HG03469 (cell line): ENCODE measurements around the gene TEAD3.

Source experiments
- ATAC-seq: cut with Tn5 transposase; IDR thresholded peaks from one replicate; pipeline ENCODE4 v1.9.1; 2021; ENCODE audit warnings: mild to moderate bottlenecking, moderate library complexity, moderate number of reproducible peaks; ENCODE audit not compliant: unreplicated experiment

The TEAD3 gene

GRCh38 chr6:35477028-35477427 lies 19.9 kb downstream of the TEAD3 start:
- no peak for ATAC-seq

DNA sequence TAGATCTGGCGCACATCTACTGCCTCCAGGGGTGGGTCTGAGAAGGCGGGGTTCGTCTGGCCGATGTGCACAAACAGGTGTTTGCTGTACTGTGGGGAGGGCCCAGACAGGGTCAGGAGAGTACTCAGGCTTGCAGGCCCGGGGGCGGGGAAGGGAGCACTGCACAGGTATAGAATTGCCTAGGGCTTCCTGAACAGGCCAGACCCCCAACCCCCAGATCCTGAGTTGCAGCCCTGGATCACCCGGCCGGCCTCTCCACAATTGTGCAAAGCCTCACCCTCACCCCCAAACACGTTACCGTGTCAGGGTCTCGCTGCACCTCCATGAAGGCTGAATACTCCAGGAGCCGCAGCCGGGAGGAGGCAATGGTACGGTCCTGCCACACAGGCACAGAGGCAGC lies 20.9 kb downstream of the TEAD3 start:
- no peak for ATAC-seq

DNA sequence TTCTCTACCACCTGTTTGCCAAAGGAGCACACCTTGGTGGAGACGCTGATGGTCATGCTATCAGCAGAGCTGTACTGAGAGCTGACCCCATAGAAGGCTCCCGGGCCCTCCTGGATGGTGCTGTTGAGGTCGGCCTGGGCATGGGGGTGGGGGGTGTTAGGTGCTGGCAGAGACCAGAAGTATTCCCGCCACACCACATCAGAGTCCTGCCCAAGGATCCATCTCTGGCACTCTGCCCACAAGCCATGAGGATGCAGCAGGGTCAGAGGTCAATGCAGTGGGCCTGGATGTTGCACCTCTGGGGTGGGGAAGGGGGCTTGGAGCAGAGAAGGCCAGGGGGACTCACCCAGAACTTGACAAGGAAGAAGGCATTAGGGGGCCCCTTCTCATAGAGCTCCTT lies 21.3 kb downstream of the TEAD3 start:
- ATAC-seq, result no peak

- no peak for ATAC-seq
These were observed 21.8 kb downstream of the TEAD3 start for GRCh38 chr6:35474942-35475570.

GRCh38 chr6:35474131-35474941 lies 22.5 kb downstream of the TEAD3 start:
- no peak for ATAC-seq

GRCh38 chr6:35473850-35474130 lies 23.1 kb downstream of the TEAD3 start:
- no peak for ATAC-seq

- no peak for ATAC-seq
These were observed 23.6 kb downstream of the TEAD3 start for GRCh38 chr6:35473075-35473849.

GRCh38 chr6:35471836-35472345 lies 25.0 kb downstream of the TEAD3 start:
- ATAC-seq, result no peak

DNA sequence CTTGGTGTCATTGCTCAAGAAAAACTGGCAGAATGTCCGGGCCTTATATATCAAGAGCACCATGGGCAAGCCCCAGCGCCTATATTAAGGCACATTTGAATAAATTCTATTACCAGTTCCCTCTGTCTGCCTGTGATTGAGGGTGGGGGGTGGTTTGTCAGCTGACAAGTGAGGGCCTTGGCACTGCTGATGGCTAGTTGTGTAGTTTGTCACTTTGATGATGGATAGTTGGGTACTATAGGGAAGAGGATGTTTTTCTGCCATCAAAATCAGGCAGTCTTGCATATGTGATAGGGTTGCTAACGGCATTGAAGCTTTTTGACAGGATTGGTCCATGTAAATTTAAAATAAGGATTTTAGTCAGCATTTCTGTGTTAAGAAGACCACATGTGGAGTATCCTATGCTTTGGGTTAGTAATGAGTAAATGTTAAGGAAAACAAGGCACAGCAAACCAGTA lies 26.2 kb downstream of the TEAD3 start:
- no peak for ATAC-seq

- no peak for ATAC-seq
These were observed 26.9 kb downstream of the TEAD3 start for GRCh38 chr6:35469751-35470662.

GRCh38 chr6:35468980-35469750 lies 27.7 kb downstream of the TEAD3 start:
- no peak for ATAC-seq

DNA sequence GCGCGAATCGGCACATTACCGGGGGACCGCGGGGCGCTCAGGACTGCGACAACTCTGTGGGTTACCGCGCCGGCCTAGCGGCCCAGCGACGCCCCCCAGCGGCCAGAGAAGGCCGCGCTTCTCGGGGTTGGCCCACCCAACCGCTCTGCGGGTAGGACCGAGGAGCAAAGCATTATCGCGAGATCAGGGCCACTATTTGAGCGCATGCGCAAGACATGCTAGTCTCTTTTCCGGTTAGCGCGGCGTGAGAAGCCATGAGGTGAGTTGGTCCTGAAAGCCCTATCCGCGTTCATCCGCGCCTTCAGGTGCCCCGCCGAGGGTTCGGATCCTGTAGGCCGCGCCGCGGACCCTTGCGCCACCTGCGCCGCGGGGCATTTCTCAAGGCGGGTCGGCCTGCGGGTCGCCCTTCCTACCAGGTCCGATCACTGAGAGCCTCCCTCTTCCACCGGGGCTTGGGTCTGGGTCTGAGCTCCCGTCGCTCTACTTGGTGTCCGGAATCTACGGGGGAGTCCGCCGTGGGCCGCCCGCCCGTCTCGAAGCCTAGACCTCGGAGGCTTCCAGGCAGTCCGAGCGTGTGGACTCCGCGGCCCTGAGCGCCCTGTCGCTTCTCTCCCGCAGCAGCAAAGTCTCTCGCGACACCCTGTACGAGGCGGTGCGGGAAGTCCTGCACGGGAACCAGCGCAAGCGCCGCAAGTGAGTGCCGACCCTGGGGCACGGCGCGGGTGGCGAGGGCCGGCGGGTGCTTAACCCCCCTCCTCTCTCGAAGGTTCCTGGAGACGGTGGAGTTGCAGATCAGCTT lies 28.5 kb downstream of the TEAD3 start, which contains the start of gene RPL10A:
RPL10A (plus strand) TSS at position 221 of the 799 bp plus-strand sequence; CDS start at position 255, 34 bp downstream.
- ATAC-seq, result no peak

DNA sequence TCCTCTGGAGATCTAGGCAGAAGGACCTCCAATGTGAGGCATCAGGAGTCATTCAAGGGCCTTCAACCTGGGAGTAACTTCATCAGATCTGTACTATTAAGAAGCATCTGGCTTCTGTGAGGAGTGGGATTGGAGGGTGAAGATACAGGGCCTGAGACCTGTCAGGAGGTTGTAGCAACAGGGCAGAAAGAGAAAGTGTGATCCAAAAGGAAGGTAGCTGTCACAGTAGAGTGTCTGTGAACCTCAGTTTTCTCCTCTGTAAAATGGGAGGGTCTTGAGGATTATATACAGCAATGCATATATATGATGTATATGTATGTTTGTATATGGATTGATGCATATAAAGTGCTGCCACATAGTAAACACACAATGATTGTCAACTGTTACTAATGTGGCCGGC lies 31.2 kb downstream of the TEAD3 start:
- ATAC-seq, result no peak

DNA sequence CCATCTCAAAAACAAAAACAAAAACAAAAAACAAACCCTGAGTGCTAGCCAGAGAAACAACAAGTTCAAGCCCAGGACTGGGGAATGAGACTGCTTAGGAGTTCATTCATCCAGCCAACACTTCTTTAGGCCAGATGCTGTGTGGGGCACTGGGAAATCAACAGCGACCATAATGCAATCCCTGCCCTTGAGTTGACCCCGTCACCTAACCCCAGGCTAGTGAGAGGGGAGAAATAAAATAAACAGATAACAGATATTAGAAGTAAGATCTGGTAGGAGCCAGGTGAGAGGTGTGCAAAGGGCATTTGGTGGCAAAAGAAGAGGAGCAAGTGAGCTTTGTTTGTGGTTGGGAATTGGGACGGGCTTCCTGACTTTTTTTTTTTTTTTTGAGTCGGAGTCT lies 33.6 kb downstream of the TEAD3 start:
- ATAC-seq, result no peak

DNA sequence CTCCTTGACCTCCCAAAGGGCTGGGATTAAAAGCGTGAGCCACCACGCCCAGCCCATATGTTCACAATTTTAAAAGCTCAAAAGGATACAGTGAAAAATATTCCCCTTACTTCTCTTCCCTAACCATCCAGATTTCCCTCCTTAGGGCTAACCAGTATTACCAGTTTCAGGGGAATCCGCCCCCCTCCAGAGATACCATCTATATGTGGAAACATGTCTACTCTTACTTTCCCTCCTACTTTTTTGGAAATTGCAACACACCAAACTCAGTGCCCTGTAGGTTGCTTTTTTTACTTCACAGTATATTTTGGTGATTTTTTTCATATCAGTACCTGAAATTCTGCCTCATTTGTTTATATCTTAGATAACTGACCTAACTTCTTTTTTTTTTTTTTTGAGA lies 35.6 kb downstream of the TEAD3 start:
- no peak for ATAC-seq

DNA sequence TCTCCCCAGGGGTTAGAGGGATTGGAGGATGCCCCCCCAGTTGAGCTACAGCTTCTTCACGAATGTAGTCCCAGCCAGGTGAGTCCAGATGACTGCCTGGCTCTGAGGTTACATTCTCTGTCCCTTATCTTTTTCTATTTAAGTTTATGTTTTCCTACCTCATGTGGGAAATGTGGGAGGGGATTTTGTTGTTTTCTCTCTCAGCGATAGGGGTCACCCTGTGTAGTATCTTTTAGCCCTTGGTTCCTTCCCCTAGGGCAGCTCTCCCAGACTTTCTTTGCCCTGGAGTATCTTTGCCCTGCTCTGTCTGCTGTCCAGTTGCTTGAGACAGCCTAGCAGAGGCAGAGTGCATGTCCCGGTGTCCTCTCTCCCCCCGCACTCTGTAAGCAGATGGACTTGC lies 39.0 kb downstream of the TEAD3 start:
- no peak for ATAC-seq

DNA sequence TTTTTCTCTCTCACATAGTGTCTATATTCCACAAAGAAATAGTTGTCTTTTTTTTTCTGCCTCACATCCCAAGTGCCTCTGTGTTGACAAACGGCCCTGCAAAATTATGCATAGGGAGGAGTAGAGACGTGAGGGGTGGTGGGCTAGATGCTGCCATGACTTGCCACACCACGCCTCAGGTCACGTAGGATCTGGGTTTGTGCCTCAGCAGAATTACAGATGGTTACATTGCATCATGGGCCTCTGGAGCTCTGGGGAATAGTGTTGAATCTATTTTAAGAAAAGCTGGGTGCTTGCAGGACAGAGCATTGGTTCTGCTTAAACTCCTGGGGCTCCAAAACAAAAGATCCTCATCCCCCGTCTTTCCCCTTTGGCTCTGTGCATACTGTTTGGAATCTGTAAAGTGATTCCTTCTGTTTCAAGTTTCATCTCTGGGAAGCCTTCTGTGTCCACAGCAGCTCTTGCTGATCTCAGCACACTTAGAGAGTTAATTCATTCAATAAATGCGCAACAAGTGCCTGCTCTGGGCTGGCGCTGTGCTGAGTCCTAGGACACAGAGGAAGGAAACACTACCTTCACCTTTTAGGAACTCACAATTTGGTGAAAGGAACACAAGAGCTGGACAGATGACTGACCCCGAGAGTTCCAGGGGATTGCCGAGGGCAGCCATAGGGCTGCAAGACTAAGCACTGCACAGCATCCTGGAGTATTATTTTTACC lies 42.3 kb downstream of the TEAD3 start:
- ATAC-seq, result no peak

DNA sequence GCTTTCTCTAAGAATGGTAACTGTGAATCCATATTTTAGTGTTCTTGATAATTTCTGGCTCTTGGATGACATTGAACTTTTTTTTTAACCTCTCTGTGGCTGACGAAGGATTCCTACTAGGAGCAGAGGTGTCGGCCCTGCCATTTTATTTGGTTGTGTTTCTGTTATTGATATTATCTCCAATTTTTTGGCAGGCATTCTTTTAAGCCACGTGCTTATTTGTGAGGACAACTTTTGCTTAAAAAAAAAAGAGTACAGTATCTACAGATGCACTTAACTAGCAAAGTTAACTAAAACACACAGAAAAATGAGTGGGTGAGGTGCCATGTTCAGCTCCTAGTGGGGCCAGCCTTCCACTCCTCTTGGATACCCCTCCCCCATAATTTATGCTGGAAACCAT lies 43.6 kb downstream of the TEAD3 start:
- ATAC-seq, result no peak
